Prostate gland (tissue), 2 donors: Measurements from ENCODE around the gene CEP112.

ENCODE experiments used
- POLR2A ChIP-seq: fragments of 450-650 bp; IDR thresholded peaks from one replicate; pipeline ENCODE4 v1.6.1; 2016; ENCODE audit warnings: antibody characterized with exemption, mild to moderate bottlenecking
- POLR2AphosphoS5 ChIP-seq: sonication (generic); formaldehyde crosslinking; IDR thresholded peaks from one replicate; pipeline ENCODE4 v1.6.1; 2017; ENCODE audit warnings: antibody characterized with exemption
- TF ChIP-seq, protein P1 (sequence below), 4 experiments: fragments of 200-600 bp in 2 of 4; fragments of 450-650 bp in 2 of 4; sonication (generic) in 2 of 4; IDR thresholded peaks; 1 replicate in 3 of 4; 2 replicates in 1 of 4; pipeline ENCODE4 v1.5.1; 2016 to 2019; ENCODE audit warnings: antibody characterized with exemption in 4 of 4, mild to moderate bottlenecking in 2 of 4, moderate library complexity in 2 of 4

- TF ChIP-seq, protein P1, sequence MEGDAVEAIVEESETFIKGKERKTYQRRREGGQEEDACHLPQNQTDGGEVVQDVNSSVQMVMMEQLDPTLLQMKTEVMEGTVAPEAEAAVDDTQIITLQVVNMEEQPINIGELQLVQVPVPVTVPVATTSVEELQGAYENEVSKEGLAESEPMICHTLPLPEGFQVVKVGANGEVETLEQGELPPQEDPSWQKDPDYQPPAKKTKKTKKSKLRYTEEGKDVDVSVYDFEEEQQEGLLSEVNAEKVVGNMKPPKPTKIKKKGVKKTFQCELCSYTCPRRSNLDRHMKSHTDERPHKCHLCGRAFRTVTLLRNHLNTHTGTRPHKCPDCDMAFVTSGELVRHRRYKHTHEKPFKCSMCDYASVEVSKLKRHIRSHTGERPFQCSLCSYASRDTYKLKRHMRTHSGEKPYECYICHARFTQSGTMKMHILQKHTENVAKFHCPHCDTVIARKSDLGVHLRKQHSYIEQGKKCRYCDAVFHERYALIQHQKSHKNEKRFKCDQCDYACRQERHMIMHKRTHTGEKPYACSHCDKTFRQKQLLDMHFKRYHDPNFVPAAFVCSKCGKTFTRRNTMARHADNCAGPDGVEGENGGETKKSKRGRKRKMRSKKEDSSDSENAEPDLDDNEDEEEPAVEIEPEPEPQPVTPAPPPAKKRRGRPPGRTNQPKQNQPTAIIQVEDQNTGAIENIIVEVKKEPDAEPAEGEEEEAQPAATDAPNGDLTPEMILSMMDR (IDR thresholded peaks at IDR 0.05) = no peak
- TF ChIP-seq POLR2AphosphoS5 (no peak), POLR2A (no peak)
Measured at GRCh38 chr17:65753348-65753747, 438.6 kb downstream of the CEP112 start.
